ENCODE data around the gene AFG3L2.

- TF ChIP-seq, protein P1, sequence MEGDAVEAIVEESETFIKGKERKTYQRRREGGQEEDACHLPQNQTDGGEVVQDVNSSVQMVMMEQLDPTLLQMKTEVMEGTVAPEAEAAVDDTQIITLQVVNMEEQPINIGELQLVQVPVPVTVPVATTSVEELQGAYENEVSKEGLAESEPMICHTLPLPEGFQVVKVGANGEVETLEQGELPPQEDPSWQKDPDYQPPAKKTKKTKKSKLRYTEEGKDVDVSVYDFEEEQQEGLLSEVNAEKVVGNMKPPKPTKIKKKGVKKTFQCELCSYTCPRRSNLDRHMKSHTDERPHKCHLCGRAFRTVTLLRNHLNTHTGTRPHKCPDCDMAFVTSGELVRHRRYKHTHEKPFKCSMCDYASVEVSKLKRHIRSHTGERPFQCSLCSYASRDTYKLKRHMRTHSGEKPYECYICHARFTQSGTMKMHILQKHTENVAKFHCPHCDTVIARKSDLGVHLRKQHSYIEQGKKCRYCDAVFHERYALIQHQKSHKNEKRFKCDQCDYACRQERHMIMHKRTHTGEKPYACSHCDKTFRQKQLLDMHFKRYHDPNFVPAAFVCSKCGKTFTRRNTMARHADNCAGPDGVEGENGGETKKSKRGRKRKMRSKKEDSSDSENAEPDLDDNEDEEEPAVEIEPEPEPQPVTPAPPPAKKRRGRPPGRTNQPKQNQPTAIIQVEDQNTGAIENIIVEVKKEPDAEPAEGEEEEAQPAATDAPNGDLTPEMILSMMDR (IDR thresholded peaks at IDR 0.05) = no peak
- no peak for TF ChIP-seq POLR2A (IDR thresholded peaks at IDR 0.05)
These were observed 40.7 kb upstream of the AFG3L2 start for GRCh38 chr18:12417687-12418086.

Data from sigmoid colon (tissue), 3 donors.